OCI-LY1 (cell line): Measurements from ENCODE around the gene BAD.

Experiments used
- EZH2 ChIP-seq: fragments of 200-600 bp; sonication (generic), shearing (Covaris generic); IDR thresholded peaks from 2 replicates; pipeline ENCODE4 v1.8.0; 2017; ENCODE audit warnings: borderline replicate concordance, mixed run types, mild to moderate bottlenecking, antibody characterized with exemption, low read length, moderate library complexity, mixed read lengths
- TF ChIP-seq, protein P1 (sequence below): fragments of 200-600 bp; sonication (generic), shearing (Covaris generic); IDR thresholded peaks from 2 replicates; pipeline ENCODE4 v1.5.1; 2017; ENCODE audit warnings: mild to moderate bottlenecking, antibody characterized with exemption, low read length, moderate library complexity, mixed read lengths

DNA sequence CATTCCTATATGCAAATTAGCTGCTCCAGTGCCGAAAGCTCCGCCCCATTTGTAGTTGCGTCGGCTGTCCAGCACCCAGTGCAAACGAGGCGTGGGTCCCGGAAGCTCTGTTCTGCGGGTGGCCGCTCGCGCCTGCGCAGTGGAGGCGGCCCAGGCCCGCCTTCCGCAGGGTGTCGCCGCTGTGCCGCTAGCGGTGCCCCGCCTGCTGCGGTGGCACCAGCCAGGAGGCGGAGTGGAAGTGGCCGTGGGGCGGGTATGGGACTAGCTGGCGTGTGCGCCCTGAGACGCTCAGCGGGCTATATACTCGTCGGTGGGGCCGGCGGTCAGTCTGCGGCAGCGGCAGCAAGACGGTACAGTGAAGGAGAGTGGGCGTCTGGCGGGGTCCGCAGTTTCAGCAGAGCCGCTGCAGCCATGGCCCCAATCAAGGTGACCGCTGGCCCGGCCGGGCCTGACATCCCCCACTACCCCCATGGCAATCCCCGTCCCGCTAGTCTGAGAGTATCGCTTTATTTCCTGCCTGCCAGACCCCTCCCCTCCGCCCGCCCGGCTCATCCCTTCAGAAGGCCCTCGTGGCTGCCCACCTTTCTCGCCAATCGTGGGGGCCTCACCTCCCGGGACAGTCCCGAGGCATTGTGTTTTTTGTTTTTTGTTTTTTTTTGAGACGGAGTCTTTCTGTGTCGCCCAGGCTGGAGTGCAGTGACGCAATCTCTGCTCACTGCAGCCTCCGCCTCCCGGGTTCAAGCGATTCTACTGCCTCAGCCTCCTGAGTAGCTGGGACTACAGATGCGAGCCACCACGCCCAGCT is 33.7 kb upstream of the BAD start, which contains the start of gene PRDX5:
- TF ChIP-seq, protein P1, sequence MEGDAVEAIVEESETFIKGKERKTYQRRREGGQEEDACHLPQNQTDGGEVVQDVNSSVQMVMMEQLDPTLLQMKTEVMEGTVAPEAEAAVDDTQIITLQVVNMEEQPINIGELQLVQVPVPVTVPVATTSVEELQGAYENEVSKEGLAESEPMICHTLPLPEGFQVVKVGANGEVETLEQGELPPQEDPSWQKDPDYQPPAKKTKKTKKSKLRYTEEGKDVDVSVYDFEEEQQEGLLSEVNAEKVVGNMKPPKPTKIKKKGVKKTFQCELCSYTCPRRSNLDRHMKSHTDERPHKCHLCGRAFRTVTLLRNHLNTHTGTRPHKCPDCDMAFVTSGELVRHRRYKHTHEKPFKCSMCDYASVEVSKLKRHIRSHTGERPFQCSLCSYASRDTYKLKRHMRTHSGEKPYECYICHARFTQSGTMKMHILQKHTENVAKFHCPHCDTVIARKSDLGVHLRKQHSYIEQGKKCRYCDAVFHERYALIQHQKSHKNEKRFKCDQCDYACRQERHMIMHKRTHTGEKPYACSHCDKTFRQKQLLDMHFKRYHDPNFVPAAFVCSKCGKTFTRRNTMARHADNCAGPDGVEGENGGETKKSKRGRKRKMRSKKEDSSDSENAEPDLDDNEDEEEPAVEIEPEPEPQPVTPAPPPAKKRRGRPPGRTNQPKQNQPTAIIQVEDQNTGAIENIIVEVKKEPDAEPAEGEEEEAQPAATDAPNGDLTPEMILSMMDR, result peak; percentile 36; the same call in 1 of the 2 replicates
- no peak for TF ChIP-seq EZH2
